Ovary (tissue), 9 donors: ENCODE results near the gene HPF1. TPM values are rescaled to one million over a fixed set of nuclear protein-coding genes. Genes with fewer than 3 reads are reported as not detected.
"Not testable (repeated sequence)": the region's sequence is repeated elsewhere in the genome, so short reads cannot be mapped to it uniquely, and the experiment has no call there.

Source experiments
- DNase-seq, 5 donors: peaks; one replicate each; pipeline ENCODE4 v3.0.0-alpha.2; 2019 to 2020
- H3K27ac ChIP-seq, 2 donors: fragments of 200-600 bp; one replicate each; pipeline versions ENCODE4 v1.5.1 to v1.8.0; 2019 to 2022
- H3K27me3 ChIP-seq: fragments of 200-600 bp; one replicate; pipeline ENCODE4 v1.8.0; 2022
- H3K36me3 ChIP-seq: fragments of 200-600 bp; sonication (generic); one replicate; pipeline ENCODE4 v1.5.1; 2019
- H3K4me1 ChIP-seq: one replicate; pipeline ENCODE4 v1.8.1; 2013; ENCODE audit warnings: mild to moderate bottlenecking, moderate library complexity; ENCODE audit not compliant: insufficient read depth
- H3K4me3 ChIP-seq: fragments of 200-600 bp; sonication (generic); one replicate; pipeline ENCODE4 v1.5.1; 2017
- H3K9me3 ChIP-seq, 2 donors: fragments of 200-600 bp in 1 of 2; sonication (generic) in 1 of 2; one replicate each; pipeline versions ENCODE4 v1.5.1 to v1.8.1; 2013 to 2019; ENCODE audit warnings: mild to moderate bottlenecking in 1 of 2, moderate library complexity in 1 of 2
- EP300 ChIP-seq: sonication (generic); formaldehyde crosslinking; IDR thresholded peaks from one replicate; pipeline ENCODE4 v1.6.1; 2017; ENCODE audit warnings: antibody characterized with exemption
- POLR2A ChIP-seq: fragments of 450-650 bp; IDR thresholded peaks from one replicate; pipeline ENCODE4 v1.6.1; 2017; ENCODE audit warnings: antibody characterized with exemption, mild to moderate bottlenecking, moderate library complexity
- WGBS, 3 donors: extraction: QIAGEN DNeasy Blood & Tissue Kit in 1 of 3; methylation state at CpG; one replicate each; pipeline versions ENCODE4 v1.1.5 to v1.1.7; 2013 to 2017; 5-methylcytosine and 5-hydroxymethylcytosine counted together
- intact Hi-C, 4 donors: fragments of 100-400 bp; cut with DNase I; formaldehyde crosslinking; loops; one replicate each; pipeline versions ENCODE4 v1.11.0 to v1.15.1; 2022 to 2023
- polyA plus RNA-seq, 2 donors: library from polyadenylated mRNA; stranded (reverse); fragments of 200-250 nt in 1 of 2; fragments of 350-450 nt in 1 of 2; fragmentation: Illumina TruSeq in 1 of 2; extraction: RNeasy Lipid Tissue Mini Kit (QIAGEN cat#74804) in 1 of 2; gene quantifications; one replicate each; pipeline ENCODE4 v1.2.3, GENCODE V29; 2013 to 2014
- total RNA-seq, 7 donors: library from RNA; depleted of rRNA in 2 of 7; stranded (reverse); fragments of >200 nt in 2 of 7; fragmentation: NEBNext Ultra II Directional in 3 of 7; extraction: Animal tissue kit (Norgen Biotek cat#: 25700) in 3 of 7; gene quantifications; one replicate each; pipeline versions ENCODE4 v1.1.0 to v1.2.4, GENCODE V29; 2016 to 2023
- TF ChIP-seq, protein P1 (sequence below), 3 donors: fragments of 450-650 bp in 2 of 3; fragments of 200-600 bp in 1 of 3; IDR thresholded peaks; one replicate each; pipeline versions ENCODE4 v1.5.1 to v1.8.0; 2016 to 2022; ENCODE audit warnings: antibody characterized with exemption in 3 of 3, mild to moderate bottlenecking in 1 of 3
- donor health status: DM: no; HTN: no; CAD: no; lungs with moderate emphysema.
- donor health status: DM: no; HTN: no; CAD: no.
- donor health status: Bipolar disorder and iron deficiency.
- donor health status: DM: yes; HTN: yes; CAD: no.
- donor health status: DM: no; HTN: no; CAD: no.
- donor health status: DM: yes; HTN: yes; CAD: no.

The HPF1 gene
- total and polyA plus RNA-seq, 9 donors, result 21.3 to 29.1 (median 26.7) TPM

DNA sequence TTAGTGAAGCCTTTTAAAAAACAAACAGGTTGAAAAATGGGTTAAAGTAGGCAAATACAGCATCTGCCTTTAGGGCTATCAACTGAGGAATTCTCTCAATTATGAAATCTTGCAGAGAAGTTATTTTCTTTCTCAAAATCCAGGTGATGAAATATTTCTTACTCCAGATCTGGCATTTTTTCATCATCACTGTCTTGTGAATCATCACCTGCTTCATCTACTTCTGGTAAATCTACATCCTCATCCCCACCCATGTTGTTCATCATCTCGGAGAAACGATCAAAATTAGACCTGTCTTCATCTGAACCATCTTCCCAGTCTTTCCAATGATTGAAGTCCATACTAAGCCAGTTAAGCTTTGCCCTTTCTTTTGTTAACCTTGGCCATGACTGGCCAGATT, 33.3 kb upstream of the HPF1 start:
- intact Hi-C loops, result no loop called here
- no peak for TF ChIP-seq EP300
- TF ChIP-seq, protein P1, sequence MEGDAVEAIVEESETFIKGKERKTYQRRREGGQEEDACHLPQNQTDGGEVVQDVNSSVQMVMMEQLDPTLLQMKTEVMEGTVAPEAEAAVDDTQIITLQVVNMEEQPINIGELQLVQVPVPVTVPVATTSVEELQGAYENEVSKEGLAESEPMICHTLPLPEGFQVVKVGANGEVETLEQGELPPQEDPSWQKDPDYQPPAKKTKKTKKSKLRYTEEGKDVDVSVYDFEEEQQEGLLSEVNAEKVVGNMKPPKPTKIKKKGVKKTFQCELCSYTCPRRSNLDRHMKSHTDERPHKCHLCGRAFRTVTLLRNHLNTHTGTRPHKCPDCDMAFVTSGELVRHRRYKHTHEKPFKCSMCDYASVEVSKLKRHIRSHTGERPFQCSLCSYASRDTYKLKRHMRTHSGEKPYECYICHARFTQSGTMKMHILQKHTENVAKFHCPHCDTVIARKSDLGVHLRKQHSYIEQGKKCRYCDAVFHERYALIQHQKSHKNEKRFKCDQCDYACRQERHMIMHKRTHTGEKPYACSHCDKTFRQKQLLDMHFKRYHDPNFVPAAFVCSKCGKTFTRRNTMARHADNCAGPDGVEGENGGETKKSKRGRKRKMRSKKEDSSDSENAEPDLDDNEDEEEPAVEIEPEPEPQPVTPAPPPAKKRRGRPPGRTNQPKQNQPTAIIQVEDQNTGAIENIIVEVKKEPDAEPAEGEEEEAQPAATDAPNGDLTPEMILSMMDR (IDR thresholded peaks at IDR 0.05), result no peak
- TF ChIP-seq POLR2A, result no peak
- no peak overlapping the region for H3K4me3 ChIP-seq

DNA sequence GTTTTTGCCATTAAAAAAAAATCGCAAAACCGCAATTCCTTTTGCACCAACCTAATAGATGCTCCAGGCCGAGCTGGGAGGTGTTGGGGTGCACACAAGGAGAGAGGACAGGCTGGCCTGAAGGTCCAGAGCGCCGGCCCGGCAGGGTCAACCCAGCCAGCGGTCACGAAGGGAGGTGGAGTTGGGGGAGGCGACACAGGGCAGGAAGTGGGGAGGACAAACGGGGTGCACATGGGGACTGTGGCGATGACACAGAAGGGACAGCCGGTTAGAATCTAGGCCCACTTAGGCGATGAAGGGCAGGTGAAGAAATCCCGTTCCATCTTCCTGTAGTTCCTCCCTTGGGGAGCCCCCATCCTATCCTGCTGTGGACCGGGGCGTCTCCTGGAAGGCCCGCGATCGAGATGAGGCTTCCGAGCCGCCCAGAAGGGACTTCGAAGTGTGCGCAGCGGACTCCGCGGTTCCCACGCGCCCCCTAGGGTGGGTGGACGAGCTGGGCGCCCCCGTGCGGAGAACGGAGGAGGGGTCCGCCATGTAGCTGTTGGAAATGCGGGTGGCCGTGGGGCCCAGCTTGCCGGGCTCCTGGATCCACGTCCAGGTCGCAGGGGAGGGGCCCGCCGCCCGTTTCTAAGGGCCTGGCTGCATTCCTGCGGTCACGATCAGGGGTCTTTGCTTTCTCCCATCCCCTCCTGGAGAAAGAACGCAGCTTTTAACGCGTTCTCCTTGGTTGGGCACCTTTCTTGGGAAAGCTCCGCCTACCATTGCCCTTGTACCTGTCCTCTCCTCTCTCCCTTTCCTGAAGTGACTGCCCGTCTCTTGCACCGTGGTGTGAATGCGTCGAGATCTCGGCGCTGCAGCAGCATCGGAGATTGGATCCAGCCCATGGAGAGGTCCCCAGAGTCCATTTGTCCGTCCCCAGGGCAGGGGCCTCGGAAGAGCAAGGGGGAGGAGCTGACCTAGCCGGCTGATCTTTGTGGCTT, 17.0 kb upstream of the HPF1 start:
- H3K9me3 ChIP-seq, result no peaks in the 10 kb centered on the region
- intact Hi-C loops, result no loop called here
- WGBS, 3 donors, result 22 to 27% (median 24%) methylated on average over 54 to 58 of the region's 58 CpGs
- DNase-seq, result peak in 1 of 5 donors; percentile 41
- TF ChIP-seq POLR2A (no peak), EP300 (no peak)
- TF ChIP-seq, protein P1 (IDR thresholded peaks at IDR 0.05), result no peak
- peak overlapping the region; percentile 3 for H3K4me3 ChIP-seq
- no peaks in the 10 kb centered on the region for H3K36me3 ChIP-seq
- no peaks in the 10 kb centered on the region for H3K27me3 ChIP-seq
- no peak overlapping the region for H3K27ac ChIP-seq
- H3K4me1 ChIP-seq, result no peaks in the 10 kb centered on the region

More for the DNA sequence above, 33.3 kb upstream of the HPF1 start:
- 47 to 57% (median 57%) methylated on average over 2 of the region's 2 CpGs for WGBS, 3 donors
- H3K4me1 ChIP-seq, result peaks cover 2% of the 10 kb centered on the region
- no peak overlapping the region for H3K27ac ChIP-seq
- H3K9me3 ChIP-seq, result no peaks in the 10 kb centered on the region
- no peaks in the 10 kb centered on the region for H3K27me3 ChIP-seq
- no peak for DNase-seq
- H3K36me3 ChIP-seq, result no peaks in the 10 kb centered on the region

DNA sequence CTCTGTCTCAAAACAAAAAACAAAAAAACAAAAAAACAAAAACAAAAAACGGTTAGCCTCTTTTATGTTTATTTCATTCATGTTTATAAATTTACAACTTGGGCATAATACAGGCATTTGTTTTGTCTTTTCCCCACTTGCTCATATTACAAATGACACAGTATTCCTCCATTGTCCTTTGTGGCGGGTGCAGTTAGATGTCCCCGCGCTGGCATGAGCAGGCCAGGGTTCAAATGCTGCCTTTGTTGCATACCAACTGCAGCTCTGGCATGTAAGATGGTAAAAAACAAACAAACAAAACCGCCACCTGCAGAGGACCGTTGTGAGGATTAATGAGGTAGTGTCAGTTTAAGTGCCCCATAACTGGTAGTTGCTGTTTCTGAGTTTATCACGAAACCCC, 16.1 kb upstream of the HPF1 start:
- no peak overlapping the region for H3K4me3 ChIP-seq
- H3K9me3 ChIP-seq, result no peaks in the 10 kb centered on the region
- H3K27me3 ChIP-seq, result no peaks in the 10 kb centered on the region
- TF ChIP-seq EP300 (no peak), POLR2A (no peak)
- TF ChIP-seq, protein P1 (IDR thresholded peaks at IDR 0.05), result no peak
- 83 to 85% (median 84%) methylated on average over 7 of the region's 7 CpGs for WGBS, 3 donors
- H3K4me1 ChIP-seq, result peaks cover 2% of the 10 kb centered on the region
- DNase-seq, result no peak
- no peaks in the 10 kb centered on the region for H3K36me3 ChIP-seq
- intact Hi-C loops, result no loop called here
- H3K27ac ChIP-seq, result no peak overlapping the region

DNA sequence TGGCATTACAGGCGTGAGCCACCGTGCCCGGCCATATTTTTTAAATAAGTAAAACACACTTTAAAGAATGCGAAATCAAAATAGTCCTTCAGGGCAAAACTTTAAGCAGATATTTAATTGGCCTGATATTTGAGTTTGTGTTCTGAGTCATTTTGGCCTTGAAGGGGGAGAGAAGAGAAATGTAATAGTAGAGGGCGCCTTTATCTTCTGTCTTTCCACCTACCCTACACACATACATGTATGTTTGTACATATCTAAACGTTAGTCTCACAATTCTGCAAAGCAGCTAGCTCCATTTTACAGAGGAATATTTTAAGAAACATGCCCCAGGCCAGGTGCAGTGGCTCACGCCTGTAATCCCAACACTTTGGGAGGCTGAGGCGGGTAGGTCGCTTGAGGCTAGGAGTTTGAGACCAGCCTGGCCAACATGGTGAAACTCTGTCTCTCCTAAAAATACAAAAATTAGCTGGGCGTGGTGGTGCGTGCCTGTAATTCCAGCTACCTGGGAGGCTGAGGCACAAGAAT, 13.9 kb upstream of the HPF1 start:
- H3K4me3 ChIP-seq, intact Hi-C loops, H3K27ac ChIP-seq, H3K27me3 ChIP-seq, H3K4me1 ChIP-seq, H3K36me3 ChIP-seq, H3K9me3 ChIP-seq, DNase-seq: not testable (repeated sequence)
- 48 to 64% (median 49%) methylated on average over 11 of the region's 11 CpGs for WGBS, 3 donors

DNA sequence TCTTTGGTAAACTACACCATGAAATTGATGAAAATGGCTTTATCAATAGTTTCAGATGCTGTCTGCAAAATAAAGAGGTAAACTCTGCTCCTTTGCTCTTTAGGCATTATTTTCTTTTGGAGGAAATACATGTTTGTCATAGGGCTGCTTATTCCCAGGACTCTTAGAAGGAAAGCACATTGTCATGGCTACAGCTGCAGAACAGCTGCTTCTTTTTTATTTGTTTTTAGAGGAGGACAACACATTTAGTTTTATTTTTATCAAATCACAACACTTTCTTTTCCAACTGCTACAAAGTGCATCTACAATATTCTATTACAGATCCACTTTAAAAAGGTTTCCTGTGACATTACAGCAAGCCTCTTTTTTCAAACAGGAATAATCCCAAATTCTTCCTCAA, 12.7 kb upstream of the HPF1 start:
- no peak for TF ChIP-seq POLR2A
- no peak for TF ChIP-seq EP300
- no peaks in the 10 kb centered on the region for H3K27me3 ChIP-seq
- intact Hi-C loops, result no loop called here
- no peaks in the 10 kb centered on the region for H3K9me3 ChIP-seq
- DNase-seq, result no peak
- peaks cover 2% of the 10 kb centered on the region for H3K4me1 ChIP-seq
- H3K27ac ChIP-seq, result no peak overlapping the region
- no peaks in the 10 kb centered on the region for H3K36me3 ChIP-seq
- no peak overlapping the region for H3K4me3 ChIP-seq
